Osteocyte (in vitro differentiated cells): ENCODE measurements around the gene TRAT1. TPM values are rescaled to one million over a fixed set of nuclear protein-coding genes. Genes with fewer than 3 reads are reported as not detected.

Experiments used
- DNase-seq: peaks from one replicate; pipeline ENCODE4 v3.0.0; 2021; ENCODE audit warnings: mixed read lengths; ENCODE audit not compliant: unreplicated experiment; ENCODE audit errors: extremely low spot score
- H3K27ac Mint-ChIP-seq: one replicate; pipeline ENCODE4 v1.8.0; 2021; ENCODE audit warnings: mild to moderate bottlenecking, mixed read lengths; ENCODE audit not compliant: unreplicated experiment
- H3K27me3 Mint-ChIP-seq: one replicate; pipeline ENCODE4 v1.8.0; 2021; ENCODE audit warnings: mixed read lengths; ENCODE audit not compliant: unreplicated experiment
- H3K36me3 Mint-ChIP-seq: one replicate; pipeline ENCODE4 v1.8.0; 2021; ENCODE audit warnings: mixed read lengths; ENCODE audit not compliant: unreplicated experiment
- H3K4me1 Mint-ChIP-seq: one replicate; pipeline ENCODE4 v1.8.0; 2021; ENCODE audit warnings: mixed read lengths; ENCODE audit not compliant: unreplicated experiment
- H3K4me3 Mint-ChIP-seq: one replicate; pipeline ENCODE4 v1.8.0; 2021; ENCODE audit warnings: mild to moderate bottlenecking, moderate library complexity, mixed read lengths; ENCODE audit not compliant: unreplicated experiment
- H3K9me3 Mint-ChIP-seq: one replicate; pipeline ENCODE4 v1.8.0; 2021; ENCODE audit warnings: mixed read lengths; ENCODE audit not compliant: unreplicated experiment
- CTCF ChIP-seq: fragments of 200-600 bp; sonication (generic); IDR thresholded peaks from 2 replicates; pipeline ENCODE4 v1.5.0; 2021; ENCODE audit warnings: antibody characterized with exemption, mild to moderate bottlenecking, moderate library complexity
- total RNA-seq: library from RNA; stranded (reverse); gene quantifications from 2 replicates; pipeline ENCODE4 v1.2.1, GENCODE V29; 2021

The TRAT1 gene
- total RNA-seq, 1 donor from 2014 or later: not detected

- Mint-ChIP-seq H3K27me3 (no peaks in the 10 kb centered on the region), H3K27ac (no peak overlapping the region), H3K36me3 (no peaks in the 10 kb centered on the region), H3K4me1 (no peaks in the 10 kb centered on the region), H3K9me3 (no peaks in the 10 kb centered on the region), H3K4me3 (no peak overlapping the region)
- no peak for TF ChIP-seq CTCF
- DNase-seq: no peak
These were observed 41.2 kb downstream of the TRAT1 start for GRCh38 chr3:108863799-108864135.

GRCh38 chr3:108877901-108878300 lies 55.3 kb downstream of the TRAT1 start:
- H3K36me3 Mint-ChIP-seq: no peaks in the 10 kb centered on the region
- no peak for DNase-seq
- no peak overlapping the region for H3K4me3 Mint-ChIP-seq
- no peaks in the 10 kb centered on the region for H3K27me3 Mint-ChIP-seq
- no peak for TF ChIP-seq CTCF
- H3K4me1 Mint-ChIP-seq: no peaks in the 10 kb centered on the region
- H3K9me3 Mint-ChIP-seq: no peaks in the 10 kb centered on the region
- no peak overlapping the region for H3K27ac Mint-ChIP-seq

DNA sequence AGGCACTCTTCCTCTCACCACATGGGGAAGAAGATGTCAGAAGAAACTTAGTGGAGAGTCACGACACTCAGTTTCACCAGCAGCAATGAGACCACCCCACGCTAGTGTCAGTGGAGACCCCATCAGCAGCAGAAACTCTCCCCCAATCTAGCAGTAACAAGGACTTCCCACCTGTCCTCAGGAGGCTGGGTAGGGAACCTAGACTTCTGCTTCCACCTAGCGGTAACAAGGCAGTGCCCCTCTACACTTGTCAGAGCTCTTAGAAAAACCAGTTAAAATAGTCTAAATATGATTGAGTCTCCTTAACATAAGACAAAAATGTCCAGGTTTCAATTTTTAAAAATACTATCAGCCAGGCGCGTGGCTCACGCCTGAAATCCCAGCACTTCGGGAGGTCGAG lies 57.3 kb downstream of the TRAT1 start:
- no peak for DNase-seq
- TF ChIP-seq CTCF: no peak
- Mint-ChIP-seq H3K4me1 (no peaks in the 10 kb centered on the region), H3K9me3 (no peaks in the 10 kb centered on the region), H3K27me3 (no peaks in the 10 kb centered on the region), H3K36me3 (no peaks in the 10 kb centered on the region), H3K4me3 (no peak overlapping the region), H3K27ac (no peak overlapping the region)

DNA sequence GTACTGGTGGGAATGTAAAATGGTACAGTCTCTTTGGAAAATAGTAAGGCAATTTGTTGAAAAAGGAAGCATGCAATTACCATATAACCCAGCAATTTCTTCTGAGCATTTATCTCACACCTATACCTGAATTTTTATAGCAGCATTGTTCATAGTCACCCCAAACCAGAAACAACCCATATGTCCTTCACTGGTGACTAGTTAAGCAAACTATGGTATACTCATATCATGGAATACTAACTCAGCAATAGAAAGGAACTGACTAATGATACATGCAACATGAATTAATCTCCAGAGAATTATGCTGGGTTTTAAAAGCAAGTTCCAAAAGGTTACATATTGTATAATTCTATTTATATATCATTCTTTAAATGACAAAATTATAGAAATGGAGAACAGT lies 60.2 kb downstream of the TRAT1 start:
- Mint-ChIP-seq H3K4me3 (no peak overlapping the region), H3K27me3 (no peaks in the 10 kb centered on the region), H3K4me1 (no peaks in the 10 kb centered on the region), H3K27ac (no peak overlapping the region), H3K9me3 (no peaks in the 10 kb centered on the region), H3K36me3 (no peaks in the 10 kb centered on the region)
- DNase-seq: no peak
- no peak for TF ChIP-seq CTCF

DNA sequence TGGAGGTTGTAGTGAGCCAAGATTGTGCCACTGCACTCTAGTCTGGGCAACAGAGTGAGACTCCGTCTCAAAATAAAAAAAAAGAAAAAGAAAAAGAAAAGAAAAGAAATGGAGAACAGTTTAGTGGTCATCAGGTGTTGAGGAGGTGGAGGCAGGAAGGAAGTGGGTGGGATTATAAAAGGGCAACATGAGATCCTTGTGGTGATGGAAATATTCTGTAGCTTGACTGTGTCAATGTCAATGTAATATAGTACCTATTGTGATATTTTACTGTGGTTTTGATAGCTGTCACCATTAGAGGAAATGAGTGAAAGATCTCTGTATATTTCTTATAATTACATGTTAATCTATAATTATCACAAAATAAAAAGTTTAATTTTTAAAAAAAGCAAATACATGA lies 60.8 kb downstream of the TRAT1 start:
- Mint-ChIP-seq H3K4me1 (no peaks in the 10 kb centered on the region), H3K27ac (no peak overlapping the region), H3K36me3 (no peaks in the 10 kb centered on the region), H3K27me3 (no peaks in the 10 kb centered on the region), H3K9me3 (no peaks in the 10 kb centered on the region), H3K4me3 (no peak overlapping the region)
- no peak for DNase-seq
- TF ChIP-seq CTCF: no peak
